Transverse colon (tissue), 4 donors: ENCODE data around the gene SRSF2. TPM values are rescaled to one million over a fixed set of nuclear protein-coding genes. Genes with fewer than 3 reads are reported as not detected.

Experiments
- DNase-seq: peaks from one replicate; pipeline ENCODE4 v3.0.0-alpha.2; 2019
- H3K27ac ChIP-seq, 4 donors: fragments of 200-600 bp; sonication (generic); 2 replicates each; pipeline ENCODE4 v1.5.1; 2016 to 2018; ENCODE audit warnings: inconsistent platforms in 4 of 4
- H3K27me3 ChIP-seq: fragments of 200-600 bp; sonication (generic); 2 replicates; pipeline ENCODE4 v1.5.1; 2017; ENCODE audit warnings: inconsistent platforms
- H3K36me3 ChIP-seq, 4 donors: fragments of 200-600 bp; sonication (generic); 2 replicates each; pipeline ENCODE4 v1.5.1; 2017 to 2019; ENCODE audit warnings: inconsistent platforms in 4 of 4
- H3K4me1 ChIP-seq, 4 donors: fragments of 200-600 bp; sonication (generic); 2 replicates each; pipeline ENCODE4 v1.5.1; 2017 to 2020; ENCODE audit warnings: inconsistent platforms in 4 of 4
- H3K4me3 ChIP-seq, 4 donors: fragments of 200-600 bp; sonication (generic); 1 replicate in 1 of 4; 2 replicates in 3 of 4; pipeline versions ENCODE4 v1.5.1 to v1.6.1; 2017 to 2019; ENCODE audit warnings: inconsistent platforms in 4 of 4
- H3K9me3 ChIP-seq, 2 donors: fragments of 200-600 bp; sonication (generic); 2 replicates each; pipeline ENCODE4 v1.5.1; 2017 to 2019; ENCODE audit warnings: inconsistent platforms in 2 of 2
- CTCF ChIP-seq, 5 experiments: fragments of 200-600 bp in 3 of 5; fragments of 450-650 bp in 2 of 5; sonication (generic) in 3 of 5; IDR thresholded peaks; 1 replicate in 2 of 5; 2 replicates in 3 of 5; pipeline ENCODE4 v1.5.1; 2016 to 2017; ENCODE audit warnings: antibody characterized with exemption in 5 of 5, inconsistent platforms in 3 of 5, mild to moderate bottlenecking in 2 of 5, moderate library complexity in 1 of 5
- EP300 ChIP-seq: sonication (generic); formaldehyde crosslinking; IDR thresholded peaks from one replicate; pipeline ENCODE4 v1.6.1; 2017; ENCODE audit warnings: antibody characterized with exemption, low read depth
- POLR2A ChIP-seq: fragments of 450-650 bp; IDR thresholded peaks from one replicate; pipeline ENCODE4 v1.6.1; 2016; ENCODE audit warnings: antibody characterized with exemption, mild to moderate bottlenecking, moderate library complexity
- POLR2AphosphoS5 ChIP-seq, 3 donors: sonication (generic); formaldehyde crosslinking; IDR thresholded peaks; one replicate each; pipeline ENCODE4 v1.6.1; 2016; ENCODE audit warnings: antibody characterized with exemption in 3 of 3
- WGBS, 2 donors: methylation state at CpG; one replicate each; pipeline ENCODE4 v1.1.5; 2018; ENCODE audit warnings: low coverage in 1 of 2; 5-methylcytosine and 5-hydroxymethylcytosine counted together
- in situ Hi-C, 4 donors: fragments of 200-750 bp; cut with MboI; loops; one replicate each; pipeline versions ENCODE4 v1.15.0 to v1.15.1; 2017; ENCODE audit warnings: low sequenced_read_pairs in 3 of 4, low pct_ligation_motif_present in 1 of 4, low pct_unique_long_range_greater_than_20kb in 1 of 4
- intact Hi-C: fragments of 100-400 bp; cut with DNase I; formaldehyde crosslinking; loops from one replicate; pipeline ENCODE4 v1.15.1; 2023; ENCODE audit warnings: low total_unique reads
- total RNA-seq, 4 donors: library from RNA; depleted of rRNA; stranded (reverse); fragments of >200 nt; gene quantifications; one replicate each; pipeline ENCODE4 v1.1.0, GENCODE V29; 2016

SRSF2 gene
- total RNA-seq, 4 donors from 2014 or later: 193 to 1,196 (median 348) TPM

GRCh38 chr17:76716146-76716838, 20.8 kb downstream of the SRSF2 start:
- H3K27ac ChIP-seq: peak overlapping the region; percentile 16 to 59 (median 51)
- H3K9me3 ChIP-seq: no peaks in the 10 kb centered on the region
- whole genome bisulfite sequencing, 2 donors: 70% methylated on average over 6 to 13 of the region's 13 CpGs
- TF ChIP-seq CTCF (IDR thresholded peaks at IDR 0.05) (no peak), POLR2AphosphoS5 (IDR thresholded peaks at IDR 0.05) (peak in 1 of 3 donors; percentile 27)
- in situ Hi-C loops (loop anchor here in 1 of 4 donors (25.0 kb wide), 1 partner anchor 179 kb away; the partner anchor contains the start of genes CYGB and PRCD), intact Hi-C loops (loop anchor here (5.0 kb wide), 1 partner anchor 34 kb away; no protein-coding TSS in a partner anchor)
- peaks cover 3 to 32% (median 8%) of the 10 kb centered on the region in 4 donors for H3K4me1 ChIP-seq
- DNase-seq: no peak
- H3K27me3 ChIP-seq: no peaks in the 10 kb centered on the region
- no peak overlapping the region for H3K4me3 ChIP-seq
- H3K36me3 ChIP-seq: peaks cover 0 to 69% (median 24%) of the 10 kb centered on the region in 4 donors

- in situ Hi-C loops: loop anchor here in 1 of 4 donors (25.0 kb wide), 1 partner anchor 178 kb away; the partner anchor contains the start of genes CYGB and PRCD
These were observed 21.7 kb downstream of the SRSF2 start for GRCh38 chr17:76715496-76715830.

GRCh38 chr17:76714822-76715495, 22.2 kb downstream of the SRSF2 start:
- no peaks in the 10 kb centered on the region for H3K9me3 ChIP-seq
- intact Hi-C loops (loop anchor here (5.0 kb wide), 1 partner anchor 33 kb away; no protein-coding TSS in a partner anchor), in situ Hi-C loops (loop anchor here in 1 of 4 donors (25.0 kb wide), 1 partner anchor 178 kb away; the partner anchor contains the start of genes CYGB and PRCD)
- peak overlapping the region in 3 of 4 donors; percentile 18 to 58 (median 44) for H3K27ac ChIP-seq
- peaks cover 0 to 56% (median 17%) of the 10 kb centered on the region in 4 donors for H3K36me3 ChIP-seq
- 22 to 27% methylated on average over 4 of the region's 4 CpGs for whole genome bisulfite sequencing, 2 donors
- H3K4me3 ChIP-seq: no peak overlapping the region
- peaks cover 8 to 36% (median 13%) of the 10 kb centered on the region in 4 donors for H3K4me1 ChIP-seq
- no peaks in the 10 kb centered on the region for H3K27me3 ChIP-seq
- TF ChIP-seq POLR2AphosphoS5 (IDR thresholded peaks at IDR 0.05) (no peak), CTCF (IDR thresholded peaks at IDR 0.05) (peak; percentile 75 to 83 (median 81)), POLR2A (no peak), EP300 (no peak)
- peak; percentile 68 for DNase-seq

More at GRCh38 chr17:76715496-76715830, 21.7 kb downstream of the SRSF2 start:
- Histone ChIP-seq H3K4me1 (peaks cover 7 to 36% (median 11%) of the 10 kb centered on the region in 4 donors), H3K27me3 (no peaks in the 10 kb centered on the region), H3K9me3 (no peaks in the 10 kb centered on the region), H3K36me3 (peaks cover 0 to 61% (median 20%) of the 10 kb centered on the region in 4 donors), H3K4me3 (no peak overlapping the region), H3K27ac (peak overlapping the region in 3 of 4 donors; percentile 44 to 58 (median 46))
- WGBS, 2 donors: 91% methylated on average over 2 of the region's 2 CpGs; no CpG with 5 or more reads in 1 of the 2 donors
- intact Hi-C loops: loop anchor here (5.0 kb wide), 1 partner anchor 33 kb away; no protein-coding TSS in a partner anchor
- DNase-seq: no peak
- no peak for TF ChIP-seq CTCF (IDR thresholded peaks at IDR 0.05)
- no peak for TF ChIP-seq POLR2A
- TF ChIP-seq POLR2AphosphoS5 (IDR thresholded peaks at IDR 0.05): no peak
- TF ChIP-seq EP300: no peak

GRCh38 chr17:76714336-76714735, 22.8 kb downstream of the SRSF2 start:
- Histone ChIP-seq H3K27ac (peak overlapping the region in 3 of 4 donors; percentile 2 to 58 (median 18)), H3K9me3 (no peaks in the 10 kb centered on the region), H3K27me3 (no peaks in the 10 kb centered on the region), H3K36me3 (peaks cover 0 to 49% (median 13%) of the 10 kb centered on the region in 4 donors), H3K4me3 (no peak overlapping the region), H3K4me1 (peaks cover 8 to 36% (median 13%) of the 10 kb centered on the region in 4 donors)
- TF ChIP-seq EP300 (no peak), POLR2AphosphoS5 (IDR thresholded peaks at IDR 0.05) (no peak), CTCF (IDR thresholded peaks at IDR 0.05) (no peak), POLR2A (no peak)
- in situ Hi-C loops (loop anchor here in 1 of 4 donors (25.0 kb wide), 1 partner anchor 177 kb away; the partner anchor contains the start of genes CYGB and PRCD), intact Hi-C loops (no loop called here)
- WGBS, 2 donors: 67% methylated on average over 5 of the region's 5 CpGs; no CpG with 5 or more reads in 1 of the 2 donors
- no peak for DNase-seq
